Astrocyte of the spinal cord (primary cell): ENCODE results near the gene MRPL10.

Source experiments
- DNase-seq: peaks from one replicate; pipeline ENCODE4 v3.0.0; 2011; ENCODE audit warnings: low read depth, low spot score
- H3K4me3 ChIP-seq: 2 replicates; pipeline ENCODE4 v1.5.1; 2011; ENCODE audit warnings: low read depth, mild to moderate bottlenecking, low read length, moderate library complexity
- CTCF ChIP-seq: IDR thresholded peaks from 2 replicates; pipeline ENCODE4 v1.5.1; 2012; ENCODE audit warnings: low read depth, mild to moderate bottlenecking, low read length, inconsistent platforms
- in situ Hi-C: cut with HindIII; loops from 2 replicates; pipeline ENCODE4 v1.10.0; 2017; ENCODE audit warnings: low sequenced_read_pairs

Gene MRPL10

GRCh38 chr17:47869114-47869513, 37.8 kb upstream of the MRPL10 start:
- H3K4me3 ChIP-seq = no peak overlapping the region
- in situ Hi-C loops = no loop called here
- TF ChIP-seq CTCF = no peak

GRCh38 chr17:47867813-47868533, 36.6 kb upstream of the MRPL10 start:
- TF ChIP-seq CTCF = no peak
- DNase-seq = no peak
- H3K4me3 ChIP-seq = no peak overlapping the region
- in situ Hi-C loops = no loop called here

More at GRCh38 chr17:47869114-47869513, 37.8 kb upstream of the MRPL10 start:
- no peak for DNase-seq

GRCh38 chr17:47866941-47867340, 35.6 kb upstream of the MRPL10 start:
- DNase-seq = no peak
- no peak overlapping the region for H3K4me3 ChIP-seq
- TF ChIP-seq CTCF = no peak
- in situ Hi-C loops = no loop called here

- no peak for TF ChIP-seq CTCF
- H3K4me3 ChIP-seq = no peak overlapping the region
- in situ Hi-C loops = no loop called here
- no peak for DNase-seq
Observed at GRCh38 chr17:47864791-47865216, 33.5 kb upstream of the MRPL10 start.

GRCh38 chr17:47862621-47863440, 31.5 kb upstream of the MRPL10 start:
- in situ Hi-C loops = no loop called here
- peak; percentile 57 for DNase-seq
- no peak for TF ChIP-seq CTCF
- no peak overlapping the region for H3K4me3 ChIP-seq

- TF ChIP-seq CTCF = no peak
- in situ Hi-C loops = no loop called here
- no peak overlapping the region for H3K4me3 ChIP-seq
- DNase-seq = no peak
Observed at GRCh38 chr17:47860386-47860785, 29.0 kb upstream of the MRPL10 start.
